HepG2 (cell line): ENCODE measurements around the gene COPS6. TPM values are rescaled to one million over a fixed set of nuclear protein-coding genes. Genes with fewer than 3 reads are reported as not detected.

Experiments used
- GMEB1 ChIP-seq: sonication (generic); formaldehyde crosslinking; IDR thresholded peaks from 2 replicates; pipeline ENCODE4 v1.5.1; 2020; ENCODE audit warnings: missing genetic modification reagents, mild to moderate bottlenecking, borderline replicate concordance
- MTF2 ChIP-seq: sonication (generic); formaldehyde crosslinking; IDR thresholded peaks from 2 replicates; pipeline ENCODE4 v1.5.0; 2020; ENCODE audit warnings: missing genetic modification reagents, borderline replicate concordance
- MXD3 ChIP-seq: IDR thresholded peaks from 2 replicates; pipeline ENCODE4 v1.6.1; 2016; ENCODE audit warnings: mild to moderate bottlenecking, missing biosample characterization, missing genetic modification reagents
- NRL ChIP-seq: sonication (generic); formaldehyde crosslinking; IDR thresholded peaks from 2 replicates; pipeline ENCODE4 v1.5.0; 2020; ENCODE audit warnings: missing genetic modification reagents, mild to moderate bottlenecking, moderate library complexity, borderline replicate concordance
- SMC3 ChIP-seq: IDR thresholded peaks from 2 replicates; pipeline ENCODE4 v1.6.1; 2011; ENCODE audit warnings: low read length, improper control_type of control experiment
- THRA ChIP-seq: sonication (generic); formaldehyde crosslinking; IDR thresholded peaks from 2 replicates; pipeline ENCODE4 v1.4.0; 2020; ENCODE audit warnings: missing genetic modification reagents, borderline replicate concordance
- TSC22D2 ChIP-seq: sonication (generic); formaldehyde crosslinking; IDR thresholded peaks from 2 replicates; pipeline ENCODE4 v1.5.1; 2020; ENCODE audit warnings: missing genetic modification reagents, mild to moderate bottlenecking, borderline replicate concordance
- ZBTB21 ChIP-seq: sonication (generic); formaldehyde crosslinking; IDR thresholded peaks from 2 replicates; pipeline ENCODE4 v1.4.0; 2020; ENCODE audit warnings: missing genetic modification reagents
- ZBTB49 ChIP-seq: sonication (generic); formaldehyde crosslinking; IDR thresholded peaks from 2 replicates; pipeline ENCODE4 v1.4.0; 2020; ENCODE audit warnings: missing genetic modification reagents, borderline replicate concordance
- ZFP41 ChIP-seq: sonication (generic); formaldehyde crosslinking; IDR thresholded peaks from 2 replicates; pipeline ENCODE4 v1.4.0; 2020; ENCODE audit warnings: mild to moderate bottlenecking, missing genetic modification reagents, borderline replicate concordance
- ZNF407 ChIP-seq: sonication (generic); formaldehyde crosslinking; IDR thresholded peaks from one replicate; pipeline ENCODE4 v1.5.1; 2020; ENCODE audit warnings: mild to moderate bottlenecking, missing genetic modification reagents; ENCODE audit errors: not compliant biosample characterization
- ZNF569 ChIP-seq: sonication (generic); formaldehyde crosslinking; IDR thresholded peaks from 2 replicates; pipeline ENCODE4 v1.5.0; 2020; ENCODE audit warnings: mild to moderate bottlenecking, missing genetic modification reagents, moderate library complexity, borderline replicate concordance
- polyA plus RNA-seq, 8 experiments: library from polyadenylated mRNA; depleted of rRNA in 3 of 8; stranded (reverse) in 7 of 8; unstranded in 1 of 8; fragments of >200 nt; fragmentation: Illumina TruSeq in 4 of 8; extraction: Trizol in 4 of 8; gene quantifications; 2 replicates each; pipeline versions ENCODE4 v1.2.1 to v1.2.3, GENCODE V29; 2011 to 2016; ENCODE audit warnings: low read depth in 4 of 8, missing spikeins in 1 of 8, mixed read lengths in 1 of 8; ENCODE audit not compliant: insufficient read depth in 1 of 8
- total RNA-seq, 5 experiments: library from RNA; depleted of rRNA; stranded (reverse); fragments of >200 nt; fragmentation: Illumina TruSeq; extraction: Trizol; gene quantifications; 2 replicates each; pipeline ENCODE4 v1.2.3, GENCODE V29; 2016; ENCODE audit warnings: low read depth in 1 of 5

Gene COPS6
- total and polyA plus RNA-seq, 2 of the 13 experiments (the other 11 are each of a cell fraction or from before 2014, with no cell fraction given): 33.4 to 117 TPM

- TF ChIP-seq ZBTB49 (CRISPR knock-in tag) (no peak), NRL (peak; percentile 44; the same call in 1 of the 2 replicates), MXD3 (peak; percentile 80; the same call in 1 of the 2 replicates), ZBTB21 (0 out of 2 replicates have a peak, but pooled peaks have one; percentile 29), ZNF569 (no peak), SMC3 (no peak), TSC22D2 (CRISPR knock-in tag) (peak; percentile 38; the same call in 1 of the 2 replicates), MTF2 (CRISPR knock-in tag) (no peak; the same call in 1 of the 2 replicates), ZFP41 (CRISPR knock-in tag) (no peak), ZNF407 (no peak), THRA (CRISPR knock-in tag) (0 out of 2 replicates have a peak, but pooled peaks have one; percentile 13), GMEB1 (CRISPR knock-in tag) (peak; percentile 46; the same call in 1 of the 2 replicates)
Observed at GRCh38 chr7:100119072-100119969, 30.6 kb downstream of the COPS6 start, which contains the start of the genes CNPY4 and TAF6 (continued).
